ENCODE data around the gene COIL.

The COIL gene

GRCh38 chr17:56903560-56903959, 57.3 kb downstream of the COIL start:
- DNase-seq = no peak

GRCh38 chr17:56902348-56902747, 58.5 kb downstream of the COIL start:
- no peak for DNase-seq

- DNase-seq = no peak
These were observed 61.4 kb downstream of the COIL start for GRCh38 chr17:56899403-56899802.

GRCh38 chr17:56898874-56899273, 62.0 kb downstream of the COIL start:
- no peak for DNase-seq

- DNase-seq = no peak
These were observed 63.0 kb downstream of the COIL start for GRCh38 chr17:56897646-56898424.

GRCh38 chr17:56896968-56897359, 63.9 kb downstream of the COIL start:
- DNase-seq = no peak

- no peak for DNase-seq
These were observed 64.5 kb downstream of the COIL start for GRCh38 chr17:56896217-56896967.

- no peak for DNase-seq
These were observed 65.9 kb downstream of the COIL start for GRCh38 chr17:56894859-56895455.

- no peak for DNase-seq
These were observed 67.3 kb downstream of the COIL start for GRCh38 chr17:56893503-56893902.

GRCh38 chr17:56892333-56892732, 68.5 kb downstream of the COIL start:
- no peak for DNase-seq

GRCh38 chr17:56891751-56892150, 69.1 kb downstream of the COIL start:
- no peak for DNase-seq

GRCh38 chr17:56890906-56891674, 69.8 kb downstream of the COIL start:
- DNase-seq = no peak

- DNase-seq = no peak
These were observed 70.5 kb downstream of the COIL start for GRCh38 chr17:56890390-56890789.

Data from NCI-H1092 treated with DMSO at 0.1 percent for 48 hours (cell line).